ENCODE measurements around the gene COPB2.

COPB2 gene

GRCh38 chr3:139326131-139326530 lies 63.3 kb downstream of the COPB2 start:
- DNase-seq, result no peak

GRCh38 chr3:139325551-139325950 lies 63.9 kb downstream of the COPB2 start:
- DNase-seq, result no peak

GRCh38 chr3:139324456-139324855 lies 65.0 kb downstream of the COPB2 start:
- DNase-seq, result no peak

- no peak for DNase-seq
Measured at GRCh38 chr3:139323146-139323545, 66.3 kb downstream of the COPB2 start.

GRCh38 chr3:139322346-139322745 lies 67.1 kb downstream of the COPB2 start:
- DNase-seq, result no peak

GRCh38 chr3:139320551-139321309 lies 68.7 kb downstream of the COPB2 start:
- no peak for DNase-seq

- DNase-seq, result no peak
Measured at GRCh38 chr3:139319428-139320402, 69.7 kb downstream of the COPB2 start.

GRCh38 chr3:139318826-139319225 lies 70.6 kb downstream of the COPB2 start:
- no peak for DNase-seq

GRCh38 chr3:139318431-139318816 lies 71.0 kb downstream of the COPB2 start:
- DNase-seq, result no peak

GRCh38 chr3:139317660-139318430 lies 71.6 kb downstream of the COPB2 start:
- no peak for DNase-seq

GRCh38 chr3:139317215-139317614 lies 72.2 kb downstream of the COPB2 start:
- no peak for DNase-seq

GRCh38 chr3:139313921-139314320 lies 75.5 kb downstream of the COPB2 start:
- DNase-seq, result no peak

- no peak for DNase-seq
Measured at GRCh38 chr3:139312959-139313358, 76.5 kb downstream of the COPB2 start.

GRCh38 chr3:139312416-139312815 lies 77.0 kb downstream of the COPB2 start:
- no peak for DNase-seq

- DNase-seq, result no peak
Measured at GRCh38 chr3:139311557-139311956, 77.9 kb downstream of the COPB2 start.

GRCh38 chr3:139310474-139310933 lies 78.9 kb downstream of the COPB2 start:
- no peak for DNase-seq

GRCh38 chr3:139309880-139310279 lies 79.6 kb downstream of the COPB2 start:
- DNase-seq, result no peak

- no peak for DNase-seq
Measured at GRCh38 chr3:139309061-139309591, 80.3 kb downstream of the COPB2 start.

GRCh38 chr3:139308560-139308959 lies 80.9 kb downstream of the COPB2 start:
- no peak for DNase-seq

- DNase-seq, result no peak
Measured at GRCh38 chr3:139307601-139308555, 81.6 kb downstream of the COPB2 start.
